Kidney (tissue), 14 donors: ENCODE results near the gene PCYOX1L. TPM values are rescaled to one million over a fixed set of nuclear protein-coding genes. Genes with fewer than 3 reads are reported as not detected.

Experiments
- DNase-seq, 5 donors: peaks; one replicate each; pipeline ENCODE4 v3.0.0-alpha.2; 2013 to 2020
- FAIRE-seq: peaks from 2 replicates; lab custom pipeline; 2012; peaks lifted over from hg19 to GRCh38; lab: Jason Lieb, UNC
- H3K27ac ChIP-seq, 2 donors: one replicate each; pipeline ENCODE4 v1.7.0; 2013; ENCODE audit warnings: low read depth in 2 of 2, low read length in 2 of 2, inconsistent platforms in 1 of 2
- H3K27me3 ChIP-seq: one replicate; pipeline ENCODE4 v1.7.1; 2013; ENCODE audit warnings: low read length, inconsistent platforms; ENCODE audit not compliant: control insufficient read depth, insufficient read depth
- H3K36me3 ChIP-seq, 3 donors: one replicate each; pipeline versions ENCODE4 v1.7.0 to v1.7.1; 2013; ENCODE audit warnings: low read length in 3 of 3, control low read depth in 1 of 3, inconsistent platforms in 1 of 3; ENCODE audit not compliant: insufficient read depth in 3 of 3, control insufficient read depth in 2 of 3
- H3K4me1 ChIP-seq, 3 donors: one replicate each; pipeline versions ENCODE4 v1.7.0 to v1.7.1; 2013; ENCODE audit warnings: low read length in 3 of 3, inconsistent platforms in 1 of 3, low read depth in 1 of 3; ENCODE audit not compliant: control insufficient read depth in 2 of 3, insufficient read depth in 2 of 3
- H3K4me3 ChIP-seq, 3 donors: one replicate each; pipeline versions ENCODE4 v1.7.0 to v1.8.1; 2013; ENCODE audit warnings: low read length in 3 of 3, control low read depth in 1 of 3, inconsistent platforms in 1 of 3
- H3K9ac ChIP-seq, 3 donors: one replicate each; pipeline versions ENCODE4 v1.7.0 to v1.7.1; 2013; ENCODE audit warnings: low read length in 3 of 3, control low read depth in 1 of 3, inconsistent platforms in 1 of 3
- H3K9me3 ChIP-seq, 3 donors: one replicate each; pipeline versions ENCODE4 v1.7.0 to v1.7.1; 2013; ENCODE audit warnings: low read length in 3 of 3, control low read depth in 1 of 3, inconsistent platforms in 1 of 3; ENCODE audit not compliant: control insufficient read depth in 2 of 3, insufficient read depth in 1 of 3
- CTCF ChIP-seq: IDR thresholded peaks from 3 replicates; pipeline ENCODE4 v1.5.1; 2012; ENCODE audit warnings: mild to moderate bottlenecking, moderate library complexity, borderline replicate concordance; ENCODE audit not compliant: insufficient read depth; ENCODE audit errors: extremely low read depth
- intact Hi-C: fragments of 100-400 bp; cut with DNase I; formaldehyde crosslinking; loops from one replicate; pipeline ENCODE4 v1.11.1; 2022
- polyA plus RNA-seq: library from polyadenylated mRNA; stranded (reverse); fragments of 350-450 nt; fragmentation: Illumina TruSeq; extraction: RNeasy Lipid Tissue Mini Kit (QIAGEN cat#74804); gene quantifications from one replicate; pipeline ENCODE4 v1.2.3, GENCODE V29; 2014; ENCODE audit warnings: low read depth, low replicate concordance; ENCODE audit not compliant: insufficient read depth
- total RNA-seq: library from RNA; stranded (reverse); fragmentation: NEBNext Ultra II Directional; extraction: Animal tissue kit (Norgen Biotek cat#: 25700); gene quantifications from one replicate; pipeline ENCODE4 v1.2.1, GENCODE V29; 2021
- donor health status: control.
- donor health status: control.
- donor health status: control.
- donor health status: control.
- donor health status: control.
- donor health status: DM: yes; HTN: yes; CAD: no.
- donor health status: Normal renal cell carcinoma (clear cell type).

Gene PCYOX1L
- total and polyA plus RNA-seq, 2 donors from 2014 or later, result 7.2 to 9.0 TPM

- intact Hi-C loops, result no loop called here
- no peaks in the 10 kb centered on the region for H3K27me3 ChIP-seq
- H3K4me3 ChIP-seq, result no peak overlapping the region
- no peak for FAIRE-seq
- no peaks in the 10 kb centered on the region for H3K36me3 ChIP-seq
- DNase-seq, result peak in 1 of 5 donors; percentile 80
- peaks cover 7 to 30% (median 19%) of the 10 kb centered on the region in 3 donors for H3K4me1 ChIP-seq
- H3K27ac ChIP-seq, result peak overlapping the region; percentile 51 to 59
- H3K9me3 ChIP-seq, result no peaks in the 10 kb centered on the region
- TF ChIP-seq CTCF, result no peak
- H3K9ac ChIP-seq, result no peak overlapping the region
Measured at GRCh38 chr5:149323210-149323609, 34.6 kb upstream of the PCYOX1L start.

GRCh38 chr5:149323621-149324205 is 34.1 kb upstream of the PCYOX1L start:
- DNase-seq (no peak), FAIRE-seq (no peak)
- H3K9me3 ChIP-seq, result no peaks in the 10 kb centered on the region
- no peaks in the 10 kb centered on the region for H3K36me3 ChIP-seq
- peak overlapping the region in 1 of 2 donors; percentile 79 for H3K27ac ChIP-seq
- TF ChIP-seq CTCF, result no peak
- no peak overlapping the region for H3K4me3 ChIP-seq
- intact Hi-C loops, result no loop called here
- H3K9ac ChIP-seq, result no peak overlapping the region
- H3K4me1 ChIP-seq, result peaks cover 7 to 30% (median 19%) of the 10 kb centered on the region in 3 donors
- no peaks in the 10 kb centered on the region for H3K27me3 ChIP-seq

- FAIRE-seq (no peak), DNase-seq (no peak)
- H3K36me3 ChIP-seq, result no peaks in the 10 kb centered on the region
- H3K27me3 ChIP-seq, result no peaks in the 10 kb centered on the region
- H3K9me3 ChIP-seq, result no peaks in the 10 kb centered on the region
- peaks cover 7 to 30% (median 17%) of the 10 kb centered on the region in 3 donors for H3K4me1 ChIP-seq
- intact Hi-C loops, result no loop called here
- no peak overlapping the region for H3K9ac ChIP-seq
- H3K4me3 ChIP-seq, result no peak overlapping the region
- no peak for TF ChIP-seq CTCF
- no peak overlapping the region for H3K27ac ChIP-seq
Measured at GRCh38 chr5:149324641-149325040, 33.2 kb upstream of the PCYOX1L start.
